HEK293 (cell line): Measurements from ENCODE around the gene ENKUR.

ENCODE experiments used
- CTCF ChIA-PET: fragments of 350-600 bp; formaldehyde crosslinking; extraction: SDS; loops from one replicate; lab custom pipeline; 2021; ENCODE audit warnings: antibody characterized with exemption; lab: Yijun Ruan, JAX
- POLR2A ChIA-PET: fragments of 300-600 bp; formaldehyde crosslinking; extraction: SDS; loops from one replicate; lab custom pipeline; 2020; ENCODE audit warnings: antibody characterized with exemption, inconsistent platforms; lab: Yijun Ruan, JAX
- H3K27ac ChIP-seq: fragments of 200-500 bp; sonication (Bioruptor generic); 2 replicates; pipeline ENCODE4 v1.5.1; 2014; ENCODE audit warnings: low read depth, low read length, control low read depth, inconsistent platforms; ENCODE audit errors: extremely low read depth
- H3K36me3 ChIP-seq, 2 experiments: fragments of 200-500 bp in 1 of 2; sonication (Bioruptor generic) in 1 of 2; 1 replicate in 1 of 2; 2 replicates in 1 of 2; pipeline ENCODE4 v1.5.1; 2014 to 2017; ENCODE audit warnings: inconsistent platforms in 2 of 2, low read length in 2 of 2; ENCODE audit not compliant: control insufficient read depth in 2 of 2, insufficient read depth in 1 of 2
- H3K4me1 ChIP-seq: fragments of 200-500 bp; sonication (Bioruptor generic); 2 replicates; pipeline ENCODE4 v1.5.1; 2014; ENCODE audit warnings: mild to moderate bottlenecking, low read length, inconsistent platforms; ENCODE audit not compliant: control insufficient read depth, insufficient read depth
- H3K4me3 ChIP-seq: 2 replicates; pipeline ENCODE4 v1.5.1; 2011; ENCODE audit warnings: low read depth, mild to moderate bottlenecking, control low read depth, low read length, moderate library complexity
- H3K9me3 ChIP-seq: fragments of 200-500 bp; sonication (Bioruptor generic); 2 replicates; pipeline ENCODE4 v1.5.1; 2014; ENCODE audit warnings: low read depth, low read length, inconsistent platforms; ENCODE audit not compliant: control insufficient read depth, insufficient read depth
- KLF16 ChIP-seq: fragments of 450-650 bp; formaldehyde crosslinking; IDR thresholded peaks from 2 replicates; pipeline ENCODE4 v1.5.1; 2017; ENCODE audit warnings: missing biosample characterization, missing genetic modification characterization
- KLF17 ChIP-seq: fragments of 450-650 bp; formaldehyde crosslinking; IDR thresholded peaks from 2 replicates; pipeline ENCODE4 v1.5.1; 2016; ENCODE audit warnings: missing biosample characterization, missing genetic modification characterization
- KLF8 ChIP-seq: fragments of 450-650 bp; formaldehyde crosslinking; IDR thresholded peaks from 2 replicates; pipeline ENCODE4 v1.5.1; 2016; ENCODE audit warnings: missing biosample characterization, missing genetic modification characterization
- SALL2 ChIP-seq: fragments of 450-650 bp; formaldehyde crosslinking; IDR thresholded peaks from 2 replicates; pipeline ENCODE4 v1.5.0; 2017; ENCODE audit warnings: missing biosample characterization, mild to moderate bottlenecking, missing genetic modification characterization, borderline replicate concordance
- SP2 ChIP-seq: fragments of 450-650 bp; formaldehyde crosslinking; IDR thresholded peaks from 2 replicates; pipeline ENCODE4 v1.5.1; 2016; ENCODE audit warnings: missing biosample characterization, missing genetic modification characterization
- ZFP41 ChIP-seq: fragments of 450-650 bp; formaldehyde crosslinking; IDR thresholded peaks from 2 replicates; pipeline ENCODE4 v1.5.1; 2016; ENCODE audit warnings: missing biosample characterization, missing genetic modification characterization, borderline replicate concordance
- ZNF133 ChIP-seq: fragments of 450-650 bp; formaldehyde crosslinking; IDR thresholded peaks from 2 replicates; pipeline ENCODE4 v1.5.1; 2016; ENCODE audit warnings: missing biosample characterization, missing genetic modification characterization
- ZNF157 ChIP-seq: fragments of 450-650 bp; formaldehyde crosslinking; IDR thresholded peaks from 2 replicates; pipeline ENCODE4 v1.5.1; 2016; ENCODE audit warnings: missing biosample characterization, missing genetic modification characterization
- ZNF23 ChIP-seq: fragments of 450-650 bp; formaldehyde crosslinking; IDR thresholded peaks from 2 replicates; pipeline ENCODE4 v1.5.1; 2016; ENCODE audit warnings: missing biosample characterization, missing genetic modification characterization, borderline replicate concordance
- ZNF423 ChIP-seq: fragments of 450-650 bp; formaldehyde crosslinking; IDR thresholded peaks from 2 replicates; pipeline ENCODE4 v1.5.1; 2016; ENCODE audit warnings: missing biosample characterization, missing genetic modification characterization
- ZNF449 ChIP-seq: fragments of 450-650 bp; formaldehyde crosslinking; IDR thresholded peaks from 2 replicates; pipeline ENCODE4 v1.5.1; 2017; ENCODE audit warnings: missing biosample characterization, mild to moderate bottlenecking, missing genetic modification characterization, moderate library complexity
- ZNF558 ChIP-seq: fragments of 450-650 bp; formaldehyde crosslinking; IDR thresholded peaks from 2 replicates; pipeline ENCODE4 v1.5.1; 2016; ENCODE audit warnings: missing biosample characterization, missing genetic modification characterization
- ZNF585B ChIP-seq: fragments of 450-650 bp; formaldehyde crosslinking; IDR thresholded peaks from 2 replicates; pipeline ENCODE4 v1.5.1; 2016; ENCODE audit warnings: missing biosample characterization, missing genetic modification characterization
- ZNF664 ChIP-seq: fragments of 450-650 bp; formaldehyde crosslinking; IDR thresholded peaks from 2 replicates; pipeline ENCODE4 v1.5.1; 2016; ENCODE audit warnings: missing biosample characterization, missing genetic modification characterization
- ZNF701 ChIP-seq: fragments of 450-650 bp; formaldehyde crosslinking; IDR thresholded peaks from 2 replicates; pipeline ENCODE4 v1.5.1; 2016; ENCODE audit warnings: missing biosample characterization, missing genetic modification characterization
- TF ChIP-seq, protein P1 (sequence below): fragments of 450-650 bp; formaldehyde crosslinking; conservative IDR thresholded peaks from 2 replicates; pipeline ENCODE4 v1.5.1; 2016; ENCODE audit warnings: low read depth, missing biosample characterization, missing genetic modification characterization
- TF ChIP-seq, protein P2 (sequence below): fragments of 450-650 bp; formaldehyde crosslinking; IDR thresholded peaks from 2 replicates; pipeline ENCODE4 v1.5.1; 2016; ENCODE audit warnings: missing biosample characterization, missing genetic modification characterization
- TF ChIP-seq, protein P3 (sequence below): fragments of 450-650 bp; formaldehyde crosslinking; IDR thresholded peaks from 2 replicates; pipeline ENCODE4 v1.5.1; 2016; ENCODE audit warnings: missing biosample characterization, missing genetic modification characterization
- TF ChIP-seq, protein P4 (sequence below): fragments of 450-650 bp; formaldehyde crosslinking; IDR thresholded peaks from 2 replicates; pipeline ENCODE4 v1.5.1; 2016; ENCODE audit warnings: missing biosample characterization, missing genetic modification characterization, borderline replicate concordance

ENKUR gene

DNA sequence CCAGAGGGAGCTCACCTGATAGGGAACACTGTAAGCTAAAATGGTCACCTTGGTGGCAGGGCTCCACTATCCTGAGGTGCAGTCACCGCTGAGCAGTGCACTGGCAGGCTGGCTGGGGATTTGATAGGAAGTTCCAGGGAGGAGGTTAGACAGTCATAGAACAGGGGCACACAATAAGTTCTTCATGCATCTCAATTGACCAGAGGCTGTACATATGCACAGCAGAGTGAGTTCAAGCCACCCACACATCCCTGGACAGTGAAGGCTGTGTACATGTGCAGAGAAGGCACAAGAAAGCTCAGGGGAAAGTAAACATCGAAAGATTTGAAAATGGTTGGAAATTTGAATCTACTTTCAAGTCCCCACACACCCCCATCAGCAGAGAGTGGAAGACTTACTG, 77.4 kb downstream of the ENKUR start:
- POLR2A ChIA-PET, result interaction anchor here (1.6 kb wide), 1 partner anchor 45 kb away, joined by 3 read pairs; no protein-coding TSS in a partner anchor
- CTCF ChIA-PET, result interaction anchor here (0.9 to 1.2 kb wide), 2 partner anchors 142 to 143 kb away, joined by 3 read pairs; no protein-coding TSS in a partner anchor

More for the DNA sequence above, 77.4 kb downstream of the ENKUR start:
- H3K4me3 ChIP-seq, result no peak overlapping the region
- no peaks in the 10 kb centered on the region for H3K9me3 ChIP-seq
- no peaks in the 10 kb centered on the region for H3K36me3 ChIP-seq
- TF ChIP-seq ZNF664 (tag by site-specific recombination), result no peak
- no peak for TF ChIP-seq ZNF423 (tag by site-specific recombination)
- TF ChIP-seq, protein P1, sequence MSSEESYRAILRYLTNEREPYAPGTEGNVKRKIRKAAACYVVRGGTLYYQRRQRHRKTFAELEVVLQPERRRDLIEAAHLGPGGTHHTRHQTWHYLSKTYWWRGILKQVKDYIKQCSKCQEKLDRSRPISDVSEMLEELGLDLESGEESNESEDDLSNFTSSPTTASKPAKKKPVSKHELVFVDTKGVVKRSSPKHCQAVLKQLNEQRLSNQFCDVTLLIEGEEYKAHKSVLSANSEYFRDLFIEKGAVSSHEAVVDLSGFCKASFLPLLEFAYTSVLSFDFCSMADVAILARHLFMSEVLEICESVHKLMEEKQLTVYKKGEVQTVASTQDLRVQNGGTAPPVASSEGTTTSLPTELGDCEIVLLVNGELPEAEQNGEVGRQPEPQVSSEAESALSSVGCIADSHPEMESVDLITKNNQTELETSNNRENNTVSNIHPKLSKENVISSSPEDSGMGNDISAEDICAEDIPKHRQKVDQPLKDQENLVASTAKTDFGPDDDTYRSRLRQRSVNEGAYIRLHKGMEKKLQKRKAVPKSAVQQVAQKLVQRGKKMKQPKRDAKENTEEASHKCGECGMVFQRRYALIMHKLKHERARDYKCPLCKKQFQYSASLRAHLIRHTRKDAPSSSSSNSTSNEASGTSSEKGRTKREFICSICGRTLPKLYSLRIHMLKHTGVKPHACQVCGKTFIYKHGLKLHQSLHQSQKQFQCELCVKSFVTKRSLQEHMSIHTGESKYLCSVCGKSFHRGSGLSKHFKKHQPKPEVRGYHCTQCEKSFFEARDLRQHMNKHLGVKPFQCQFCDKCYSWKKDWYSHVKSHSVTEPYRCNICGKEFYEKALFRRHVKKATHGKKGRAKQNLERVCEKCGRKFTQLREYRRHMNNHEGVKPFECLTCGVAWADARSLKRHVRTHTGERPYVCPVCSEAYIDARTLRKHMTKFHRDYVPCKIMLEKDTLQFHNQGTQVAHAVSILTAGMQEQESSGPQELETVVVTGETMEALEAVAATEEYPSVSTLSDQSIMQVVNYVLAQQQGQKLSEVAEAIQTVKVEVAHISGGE (tag by site-specific recombination), result no peak
- TF ChIP-seq KLF17 (tag by site-specific recombination), result no peak
- TF ChIP-seq, protein P2, sequence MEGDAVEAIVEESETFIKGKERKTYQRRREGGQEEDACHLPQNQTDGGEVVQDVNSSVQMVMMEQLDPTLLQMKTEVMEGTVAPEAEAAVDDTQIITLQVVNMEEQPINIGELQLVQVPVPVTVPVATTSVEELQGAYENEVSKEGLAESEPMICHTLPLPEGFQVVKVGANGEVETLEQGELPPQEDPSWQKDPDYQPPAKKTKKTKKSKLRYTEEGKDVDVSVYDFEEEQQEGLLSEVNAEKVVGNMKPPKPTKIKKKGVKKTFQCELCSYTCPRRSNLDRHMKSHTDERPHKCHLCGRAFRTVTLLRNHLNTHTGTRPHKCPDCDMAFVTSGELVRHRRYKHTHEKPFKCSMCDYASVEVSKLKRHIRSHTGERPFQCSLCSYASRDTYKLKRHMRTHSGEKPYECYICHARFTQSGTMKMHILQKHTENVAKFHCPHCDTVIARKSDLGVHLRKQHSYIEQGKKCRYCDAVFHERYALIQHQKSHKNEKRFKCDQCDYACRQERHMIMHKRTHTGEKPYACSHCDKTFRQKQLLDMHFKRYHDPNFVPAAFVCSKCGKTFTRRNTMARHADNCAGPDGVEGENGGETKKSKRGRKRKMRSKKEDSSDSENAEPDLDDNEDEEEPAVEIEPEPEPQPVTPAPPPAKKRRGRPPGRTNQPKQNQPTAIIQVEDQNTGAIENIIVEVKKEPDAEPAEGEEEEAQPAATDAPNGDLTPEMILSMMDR, result no peak
- TF ChIP-seq ZFP41, result no peak
- TF ChIP-seq, protein P3, sequence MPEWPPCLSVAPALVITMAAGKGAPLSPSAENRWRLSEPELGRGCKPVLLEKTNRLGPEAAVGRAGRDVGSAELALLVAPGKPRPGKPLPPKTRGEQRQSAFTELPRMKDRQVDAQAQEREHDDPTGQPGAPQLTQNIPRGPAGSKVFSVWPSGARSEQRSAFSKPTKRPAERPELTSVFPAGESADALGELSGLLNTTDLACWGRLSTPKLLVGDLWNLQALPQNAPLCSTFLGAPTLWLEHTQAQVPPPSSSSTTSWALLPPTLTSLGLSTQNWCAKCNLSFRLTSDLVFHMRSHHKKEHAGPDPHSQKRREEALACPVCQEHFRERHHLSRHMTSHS (tag by site-specific recombination), result no peak
- no peak for TF ChIP-seq KLF16 (tag by site-specific recombination)
- TF ChIP-seq ZNF133 (tag by site-specific recombination), result no peak
- TF ChIP-seq, protein P4, sequence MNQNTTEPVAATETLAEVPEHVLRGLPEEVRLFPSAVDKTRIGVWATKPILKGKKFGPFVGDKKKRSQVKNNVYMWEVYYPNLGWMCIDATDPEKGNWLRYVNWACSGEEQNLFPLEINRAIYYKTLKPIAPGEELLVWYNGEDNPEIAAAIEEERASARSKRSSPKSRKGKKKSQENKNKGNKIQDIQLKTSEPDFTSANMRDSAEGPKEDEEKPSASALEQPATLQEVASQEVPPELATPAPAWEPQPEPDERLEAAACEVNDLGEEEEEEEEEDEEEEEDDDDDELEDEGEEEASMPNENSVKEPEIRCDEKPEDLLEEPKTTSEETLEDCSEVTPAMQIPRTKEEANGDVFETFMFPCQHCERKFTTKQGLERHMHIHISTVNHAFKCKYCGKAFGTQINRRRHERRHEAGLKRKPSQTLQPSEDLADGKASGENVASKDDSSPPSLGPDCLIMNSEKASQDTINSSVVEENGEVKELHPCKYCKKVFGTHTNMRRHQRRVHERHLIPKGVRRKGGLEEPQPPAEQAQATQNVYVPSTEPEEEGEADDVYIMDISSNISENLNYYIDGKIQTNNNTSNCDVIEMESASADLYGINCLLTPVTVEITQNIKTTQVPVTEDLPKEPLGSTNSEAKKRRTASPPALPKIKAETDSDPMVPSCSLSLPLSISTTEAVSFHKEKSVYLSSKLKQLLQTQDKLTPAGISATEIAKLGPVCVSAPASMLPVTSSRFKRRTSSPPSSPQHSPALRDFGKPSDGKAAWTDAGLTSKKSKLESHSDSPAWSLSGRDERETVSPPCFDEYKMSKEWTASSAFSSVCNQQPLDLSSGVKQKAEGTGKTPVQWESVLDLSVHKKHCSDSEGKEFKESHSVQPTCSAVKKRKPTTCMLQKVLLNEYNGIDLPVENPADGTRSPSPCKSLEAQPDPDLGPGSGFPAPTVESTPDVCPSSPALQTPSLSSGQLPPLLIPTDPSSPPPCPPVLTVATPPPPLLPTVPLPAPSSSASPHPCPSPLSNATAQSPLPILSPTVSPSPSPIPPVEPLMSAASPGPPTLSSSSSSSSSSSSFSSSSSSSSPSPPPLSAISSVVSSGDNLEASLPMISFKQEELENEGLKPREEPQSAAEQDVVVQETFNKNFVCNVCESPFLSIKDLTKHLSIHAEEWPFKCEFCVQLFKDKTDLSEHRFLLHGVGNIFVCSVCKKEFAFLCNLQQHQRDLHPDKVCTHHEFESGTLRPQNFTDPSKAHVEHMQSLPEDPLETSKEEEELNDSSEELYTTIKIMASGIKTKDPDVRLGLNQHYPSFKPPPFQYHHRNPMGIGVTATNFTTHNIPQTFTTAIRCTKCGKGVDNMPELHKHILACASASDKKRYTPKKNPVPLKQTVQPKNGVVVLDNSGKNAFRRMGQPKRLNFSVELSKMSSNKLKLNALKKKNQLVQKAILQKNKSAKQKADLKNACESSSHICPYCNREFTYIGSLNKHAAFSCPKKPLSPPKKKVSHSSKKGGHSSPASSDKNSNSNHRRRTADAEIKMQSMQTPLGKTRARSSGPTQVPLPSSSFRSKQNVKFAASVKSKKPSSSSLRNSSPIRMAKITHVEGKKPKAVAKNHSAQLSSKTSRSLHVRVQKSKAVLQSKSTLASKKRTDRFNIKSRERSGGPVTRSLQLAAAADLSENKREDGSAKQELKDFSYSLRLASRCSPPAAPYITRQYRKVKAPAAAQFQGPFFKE (tag by site-specific recombination), result no peak
- TF ChIP-seq ZNF585B (tag by site-specific recombination), result no peak
- TF ChIP-seq ZNF558 (tag by site-specific recombination), result no peak
- no peak for TF ChIP-seq SP2 (tag by site-specific recombination)
- no peak for TF ChIP-seq ZNF157 (tag by site-specific recombination)
- no peak for TF ChIP-seq SALL2
- no peak for TF ChIP-seq ZNF701 (tag by site-specific recombination)
- no peak for TF ChIP-seq KLF8 (tag by site-specific recombination)
- no peak for TF ChIP-seq ZNF23 (tag by site-specific recombination)
- no peak for TF ChIP-seq ZNF449
- H3K27ac ChIP-seq, result no peak overlapping the region
- no peaks in the 10 kb centered on the region for H3K4me1 ChIP-seq
